Colonic mucosa (tissue), 4 donors: ENCODE data around the gene CFAP54. TPM values are rescaled to one million over a fixed set of nuclear protein-coding genes. Genes with fewer than 3 reads are reported as not detected.
A peak's percentile ranks its signal among the peaks of the same experiment; 100 is the strongest.

ENCODE experiments used
- DNase-seq: peaks from one replicate; pipeline ENCODE4 v3.0.0-alpha.2; 2020
- H3K27ac ChIP-seq: fragments of 200-600 bp; one replicate; pipeline ENCODE4 v1.8.0; 2021
- H3K27me3 ChIP-seq: fragments of 200-600 bp; one replicate; pipeline ENCODE4 v1.8.0; 2021
- H3K36me3 ChIP-seq: fragments of 200-600 bp; one replicate; pipeline ENCODE4 v1.8.0; 2021
- H3K4me1 ChIP-seq: fragments of 200-600 bp; one replicate; pipeline ENCODE4 v1.8.0; 2021; ENCODE audit warnings: mild to moderate bottlenecking
- H3K4me3 ChIP-seq: fragments of 200-600 bp; one replicate; pipeline ENCODE4 v1.8.0; 2021
- H3K9ac ChIP-seq, 2 donors: one replicate each; pipeline ENCODE4 v1.7.0; 2013; ENCODE audit warnings: control low read depth in 2 of 2, low read depth in 2 of 2, low read length in 2 of 2
- H3K9me3 ChIP-seq: fragments of 200-600 bp; one replicate; pipeline ENCODE4 v1.8.0; 2021
- intact Hi-C: fragments of 100-400 bp; cut with DNase I; formaldehyde crosslinking; loops from one replicate; pipeline ENCODE4 v1.14.1; 2022
- total RNA-seq, 2 donors: library from RNA; stranded (reverse); fragmentation: NEBNext Ultra II Directional in 1 of 2; extraction: Animal tissue kit (Norgen Biotek cat#: 25700) in 1 of 2; gene quantifications; one replicate each; pipeline ENCODE4 v1.2.1, GENCODE V29; 2021
- TF ChIP-seq, protein P1 (sequence below): fragments of 200-600 bp; IDR thresholded peaks from one replicate; pipeline ENCODE4 v1.8.0; 2022; ENCODE audit warnings: antibody characterized with exemption, mild to moderate bottlenecking
- donor health status: healthy.
- donor health status: DM: no; HTN: no; CAD: no.
- donor health status: DM: no; HTN: no; CAD: no.

CFAP54 gene
- total RNA-seq, 2 donors from 2014 or later, result 0.32 TPM

- Histone ChIP-seq H3K4me3 (no peak overlapping the region), H3K36me3 (no peaks in the 10 kb centered on the region), H3K27me3 (no peaks in the 10 kb centered on the region), H3K9ac (no peak overlapping the region), H3K9me3 (no peaks in the 10 kb centered on the region), H3K4me1 (no peaks in the 10 kb centered on the region), H3K27ac (no peak overlapping the region)
- DNase-seq, result no peak
- TF ChIP-seq, protein P1, sequence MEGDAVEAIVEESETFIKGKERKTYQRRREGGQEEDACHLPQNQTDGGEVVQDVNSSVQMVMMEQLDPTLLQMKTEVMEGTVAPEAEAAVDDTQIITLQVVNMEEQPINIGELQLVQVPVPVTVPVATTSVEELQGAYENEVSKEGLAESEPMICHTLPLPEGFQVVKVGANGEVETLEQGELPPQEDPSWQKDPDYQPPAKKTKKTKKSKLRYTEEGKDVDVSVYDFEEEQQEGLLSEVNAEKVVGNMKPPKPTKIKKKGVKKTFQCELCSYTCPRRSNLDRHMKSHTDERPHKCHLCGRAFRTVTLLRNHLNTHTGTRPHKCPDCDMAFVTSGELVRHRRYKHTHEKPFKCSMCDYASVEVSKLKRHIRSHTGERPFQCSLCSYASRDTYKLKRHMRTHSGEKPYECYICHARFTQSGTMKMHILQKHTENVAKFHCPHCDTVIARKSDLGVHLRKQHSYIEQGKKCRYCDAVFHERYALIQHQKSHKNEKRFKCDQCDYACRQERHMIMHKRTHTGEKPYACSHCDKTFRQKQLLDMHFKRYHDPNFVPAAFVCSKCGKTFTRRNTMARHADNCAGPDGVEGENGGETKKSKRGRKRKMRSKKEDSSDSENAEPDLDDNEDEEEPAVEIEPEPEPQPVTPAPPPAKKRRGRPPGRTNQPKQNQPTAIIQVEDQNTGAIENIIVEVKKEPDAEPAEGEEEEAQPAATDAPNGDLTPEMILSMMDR, result no peak
- intact Hi-C loops, result no loop called here
Observed at GRCh38 chr12:96495155-96495554, 5.8 kb downstream of the CFAP54 start.

- H3K4me3 ChIP-seq, result no peak overlapping the region
- peaks cover 1% of the 10 kb centered on the region for H3K4me1 ChIP-seq
- no peak overlapping the region for H3K9ac ChIP-seq
- TF ChIP-seq, protein P1, result no peak
- H3K27ac ChIP-seq, result no peak overlapping the region
- no peaks in the 10 kb centered on the region for H3K27me3 ChIP-seq
- no peaks in the 10 kb centered on the region for H3K36me3 ChIP-seq
- no peaks in the 10 kb centered on the region for H3K9me3 ChIP-seq
- intact Hi-C loops, result no loop called here
- no peak for DNase-seq
Observed at GRCh38 chr12:96495841-96496545, 6.6 kb downstream of the CFAP54 start.

- no peaks in the 10 kb centered on the region for H3K9me3 ChIP-seq
- peaks cover 5% of the 10 kb centered on the region for H3K4me1 ChIP-seq
- DNase-seq, result no peak
- TF ChIP-seq, protein P1, result no peak
- H3K27me3 ChIP-seq, result no peaks in the 10 kb centered on the region
- no peaks in the 10 kb centered on the region for H3K36me3 ChIP-seq
- H3K4me3 ChIP-seq, result no peak overlapping the region
- H3K9ac ChIP-seq, result no peak overlapping the region
- intact Hi-C loops, result no loop called here
- H3K27ac ChIP-seq, result no peak overlapping the region
Observed at GRCh38 chr12:96496944-96497343, 7.6 kb downstream of the CFAP54 start.

DNA sequence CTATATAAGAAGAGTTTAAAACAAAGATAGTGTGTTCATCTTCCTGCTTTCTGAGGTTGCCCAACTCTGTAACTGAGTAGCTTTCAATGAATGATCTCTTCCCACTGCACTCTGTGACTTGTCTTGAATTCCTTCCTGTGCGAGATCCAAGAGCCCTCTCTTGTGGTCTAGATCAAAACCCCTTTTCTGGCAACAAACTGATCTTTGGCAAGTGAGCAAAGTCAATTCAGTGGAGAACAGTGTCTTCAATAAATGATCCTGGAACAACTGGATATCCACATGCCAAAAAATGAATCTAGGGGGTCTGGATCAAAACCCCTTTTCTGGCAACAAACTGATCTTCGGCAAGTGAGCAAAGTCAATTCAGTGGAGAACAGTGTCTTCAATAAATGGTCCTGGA, 8.5 kb downstream of the CFAP54 start:
- H3K4me1 ChIP-seq, result peaks cover 5% of the 10 kb centered on the region
- no peak for DNase-seq
- H3K27ac ChIP-seq, result no peak overlapping the region
- H3K9ac ChIP-seq, result no peak overlapping the region
- H3K9me3 ChIP-seq, result no peaks in the 10 kb centered on the region
- no peak overlapping the region for H3K4me3 ChIP-seq
- intact Hi-C loops, result no loop called here
- no peaks in the 10 kb centered on the region for H3K27me3 ChIP-seq
- no peaks in the 10 kb centered on the region for H3K36me3 ChIP-seq
- TF ChIP-seq, protein P1, result no peak

DNA sequence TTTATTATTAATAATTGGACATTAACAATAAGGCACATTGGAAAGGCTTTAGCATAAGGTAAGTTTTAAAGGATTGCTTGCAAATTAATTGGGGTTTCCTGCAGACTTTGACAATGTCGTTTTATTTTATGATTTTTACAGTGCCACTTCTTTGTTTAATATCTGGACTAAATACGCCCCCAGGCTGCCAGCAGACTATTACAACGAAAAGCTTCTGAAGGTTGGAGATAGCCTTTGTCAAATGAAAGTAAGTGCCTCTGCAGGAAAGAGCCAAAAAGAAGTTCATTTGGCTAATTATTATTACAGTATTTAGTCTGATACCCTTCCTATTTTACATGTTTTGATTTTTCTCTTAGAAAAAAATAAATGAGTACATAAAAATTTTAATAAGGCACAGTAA, 11.3 kb downstream of the CFAP54 start:
- peak overlapping the region; percentile 55 for H3K27ac ChIP-seq
- intact Hi-C loops, result no loop called here
- TF ChIP-seq, protein P1, result no peak

More for the DNA sequence above, 11.3 kb downstream of the CFAP54 start:
- Histone ChIP-seq H3K9ac (no peak overlapping the region), H3K27me3 (no peaks in the 10 kb centered on the region), H3K4me1 (peaks cover 5% of the 10 kb centered on the region), H3K36me3 (no peaks in the 10 kb centered on the region), H3K9me3 (no peaks in the 10 kb centered on the region), H3K4me3 (no peak overlapping the region)
- DNase-seq, result no peak
